Measurements from ENCODE around the gene LRRN4. TPM values are rescaled to one million over a fixed set of nuclear protein-coding genes. Genes with fewer than 3 reads are reported as not detected.

Gene LRRN4
- total RNA-seq, 1 experiment from 2014 or later, result 0.10 TPM

GRCh38 chr20:6075428-6076219 is 21.8 kb upstream of the LRRN4 start:
- peaks cover 16 to 22% of the 10 kb centered on the region in 2 experiments; a peak in 3 of 4 replicates for H3K36me3 ChIP-seq (ENCODE audit: control insufficient read depth in 1 of 2, insufficient read depth in 2 of 2, low read length in 2 of 2)
- no peak for DNase-seq (ENCODE audit: low read depth, low spot score)
- no peaks in the 10 kb centered on the region for H3K79me2 ChIP-seq (ENCODE audit: insufficient read depth, low read length)
- TF ChIP-seq, protein P1, sequence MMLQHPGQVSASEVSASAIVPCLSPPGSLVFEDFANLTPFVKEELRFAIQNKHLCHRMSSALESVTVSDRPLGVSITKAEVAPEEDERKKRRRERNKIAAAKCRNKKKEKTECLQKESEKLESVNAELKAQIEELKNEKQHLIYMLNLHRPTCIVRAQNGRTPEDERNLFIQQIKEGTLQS (IDR thresholded peaks at IDR 0.05), result no peak
- TF ChIP-seq SP1 (IDR thresholded peaks at IDR 0.05; ENCODE audit: low read depth) (no peak), TCF7L2 (IDR thresholded peaks at IDR 0.05; ENCODE audit: borderline replicate concordance, extremely low read depth, insufficient read depth, insufficient read length) (no peak), FOSL1 (IDR thresholded peaks at IDR 0.05; ENCODE audit: low read depth) (no peak), POLR2AphosphoS5 (IDR thresholded peaks at IDR 0.05; ENCODE audit: low read depth, low read length) (no peak)
- TSS peak; percentile 27 for BruUV-seq (replicated peaks)
- RAD21 ChIA-PET (ENCODE audit: low non-redundant PET in 1 of 2, low total read pairs in 2 of 2, uncharacterized antibody in 2 of 2, unreplicated experiment in 2 of 2), result no interaction called here
- no peaks in the 10 kb centered on the region for H3K9me3 ChIP-seq (ENCODE audit: control insufficient read depth in 1 of 2, insufficient read depth in 1 of 2, low read depth in 1 of 2, low read length in 2 of 2)
- H3K4me1 ChIP-seq (ENCODE audit: control insufficient read depth in 1 of 2, insufficient read depth in 2 of 2, low read length in 2 of 2), result no peaks in the 10 kb centered on the region
- H2AFZ ChIP-seq (ENCODE audit: low read depth, low read length, poor library complexity, severe bottlenecking), result no peak overlapping the region
- no peaks in the 10 kb centered on the region for H4K20me1 ChIP-seq (ENCODE audit: insufficient read depth)
- H3K9me2 ChIP-seq (ENCODE audit: insufficient read depth), result no peaks in the 10 kb centered on the region
- H3K27me3 ChIP-seq (ENCODE audit: insufficient read depth, low read length), result no peaks in the 10 kb centered on the region
- POLR2A ChIA-PET, result no interaction called here
- intact Hi-C loops (cut with micrococcal nuclease), result loop anchor here (2.0 kb wide), 1 partner anchor 73 kb away; no protein-coding TSS in a partner anchor
- H3K4me2 ChIP-seq (ENCODE audit: low read length), result no peak overlapping the region
- CTCF ChIA-PET, result interaction anchor here (1.2 kb wide), 1 partner anchor 546 kb away, joined by 9 read pairs; no protein-coding TSS in a partner anchor
- H3K4me3 ChIP-seq (replicated peaks in 1 of 2; ENCODE audit: low read depth in 1 of 2, low read length in 2 of 2), result no peak overlapping the region
- no peak overlapping the region for H3K9ac ChIP-seq (ENCODE audit: low read length)
- H3K27ac ChIP-seq (ENCODE audit: low read depth, low read length), result no peak overlapping the region
- ATAC-seq, result no peak

DNA sequence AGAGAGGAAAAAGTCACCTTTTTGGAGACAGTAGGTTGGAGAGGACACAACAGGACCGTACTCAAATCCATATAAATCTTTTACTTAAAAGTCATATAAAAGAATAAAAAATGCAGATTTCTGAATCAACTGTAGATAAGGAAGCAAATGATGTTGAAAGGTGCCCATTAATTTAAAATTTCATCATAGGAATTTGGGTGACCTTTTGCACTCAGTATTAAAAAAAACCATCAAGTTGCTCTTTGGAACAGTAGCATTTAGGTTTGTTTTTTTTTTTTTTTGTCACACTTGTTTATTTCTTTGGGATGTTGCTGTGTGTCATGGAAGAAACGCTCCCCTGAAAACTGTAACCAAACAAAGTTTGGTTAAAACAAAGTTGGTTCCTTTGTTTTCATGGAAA is 20.9 kb upstream of the LRRN4 start:
- no peaks in the 10 kb centered on the region for H3K4me1 ChIP-seq (ENCODE audit: control insufficient read depth in 1 of 2, insufficient read depth in 2 of 2, low read length in 2 of 2)
- BruUV-seq (replicated peaks), result no TSS peak
- intact Hi-C loops (cut with micrococcal nuclease), result no loop called here
- no peak overlapping the region for H3K9ac ChIP-seq (ENCODE audit: low read length)
- POLR2A ChIA-PET, result no interaction called here
- CTCF ChIA-PET, result no interaction called here
- no peak for DNase-seq (ENCODE audit: low read depth, low spot score)
- no peaks in the 10 kb centered on the region for H3K27me3 ChIP-seq (ENCODE audit: insufficient read depth, low read length)
- no peak overlapping the region for H3K4me2 ChIP-seq (ENCODE audit: low read length)
- no peak overlapping the region for H2AFZ ChIP-seq (ENCODE audit: low read depth, low read length, poor library complexity, severe bottlenecking)
- H3K27ac ChIP-seq (ENCODE audit: low read depth, low read length), result no peak overlapping the region
- no peak for ATAC-seq
- H3K9me3 ChIP-seq (ENCODE audit: control insufficient read depth in 1 of 2, insufficient read depth in 1 of 2, low read depth in 1 of 2, low read length in 2 of 2), result no peaks in the 10 kb centered on the region
- no peak overlapping the region for H3K4me3 ChIP-seq (replicated peaks in 1 of 2; ENCODE audit: low read depth in 1 of 2, low read length in 2 of 2)
- H3K9me2 ChIP-seq (ENCODE audit: insufficient read depth), result no peaks in the 10 kb centered on the region
- no peaks in the 10 kb centered on the region for H4K20me1 ChIP-seq (ENCODE audit: insufficient read depth)
- peaks cover 13 to 22% of the 10 kb centered on the region in 2 experiments; a peak in 3 of 4 replicates for H3K36me3 ChIP-seq (ENCODE audit: control insufficient read depth in 1 of 2, insufficient read depth in 2 of 2, low read length in 2 of 2)
- no peaks in the 10 kb centered on the region for H3K79me2 ChIP-seq (ENCODE audit: insufficient read depth, low read length)
- TF ChIP-seq ZNF274 (IDR thresholded peaks at IDR 0.05; ENCODE audit: low read depth, low read length) (no peak), POLR2A (IDR thresholded peaks at IDR 0.05; ENCODE audit: borderline replicate concordance, extremely low read depth, insufficient read depth, insufficient read length) (no peak), ELF1 (IDR thresholded peaks at IDR 0.05; ENCODE audit: borderline replicate concordance, low read depth) (no peak), SRF (IDR thresholded peaks at IDR 0.05; ENCODE audit: low read depth) (no peak), JUND (IDR thresholded peaks at IDR 0.05) (no peak)
- RAD21 ChIA-PET (ENCODE audit: low non-redundant PET in 1 of 2, low total read pairs in 2 of 2, uncharacterized antibody in 2 of 2, unreplicated experiment in 2 of 2), result no interaction called here

Data from HCT116 (cell line).